Astrocyte (in vitro differentiated cells and primary cell): ENCODE data around the gene LTK. TPM values are rescaled to one million over a fixed set of nuclear protein-coding genes. Genes with fewer than 3 reads are reported as not detected.

Experiments
- DNase-seq: peaks from one replicate; pipeline ENCODE4 v3.0.0-alpha.2; 2010; ENCODE audit warnings: low read depth
- FAIRE-seq: peaks from 2 replicates; lab custom pipeline; 2011; peaks lifted over from hg19 to GRCh38; lab: Jason Lieb, UNC
- H2AFZ ChIP-seq: 2 replicates; pipeline ENCODE4 v1.6.0; 2012; ENCODE audit warnings: low read depth, low read length, inconsistent platforms
- H3K27ac ChIP-seq: 2 replicates; pipeline ENCODE4 v1.5.1; 2011; ENCODE audit warnings: low read depth, low read length, inconsistent platforms
- H3K27me3 ChIP-seq: 2 replicates; pipeline ENCODE4 v1.6.0; 2011; ENCODE audit warnings: low read length, inconsistent platforms; ENCODE audit not compliant: insufficient read depth
- H3K36me3 ChIP-seq: 2 replicates; pipeline ENCODE4 v1.5.1; 2011; ENCODE audit warnings: low read length, inconsistent platforms; ENCODE audit not compliant: insufficient read depth
- H3K4me1 ChIP-seq: 2 replicates; pipeline ENCODE4 v1.5.1; 2011; ENCODE audit warnings: low read length, inconsistent platforms; ENCODE audit not compliant: insufficient read depth
- H3K4me2 ChIP-seq: 2 replicates; pipeline ENCODE4 v1.6.0; 2012; ENCODE audit warnings: low read length, inconsistent platforms
- H3K4me3 ChIP-seq: 2 replicates; pipeline ENCODE4 v1.5.1; 2011; ENCODE audit warnings: low read depth, mild to moderate bottlenecking, low read length, inconsistent platforms; ENCODE audit not compliant: insufficient read depth
- H3K79me2 ChIP-seq: 2 replicates; pipeline ENCODE4 v1.6.0; 2012; ENCODE audit warnings: mild to moderate bottlenecking, low read length, inconsistent platforms; ENCODE audit not compliant: insufficient read depth
- H3K9ac ChIP-seq: 2 replicates; pipeline ENCODE4 v1.6.0; 2012; ENCODE audit warnings: mild to moderate bottlenecking, low read length, inconsistent platforms
- H3K9me3 ChIP-seq: 2 replicates; pipeline ENCODE4 v1.5.1; 2012; ENCODE audit warnings: low read depth, mild to moderate bottlenecking, low read length, inconsistent platforms; ENCODE audit not compliant: insufficient read depth
- H4K20me1 ChIP-seq: 2 replicates; pipeline ENCODE4 v1.6.0; 2012; ENCODE audit warnings: low read length, inconsistent platforms; ENCODE audit not compliant: insufficient read depth
- H3K27ac Mint-ChIP-seq: one replicate; pipeline ENCODE4 v1.8.0; 2021; ENCODE audit warnings: mild to moderate bottlenecking, mixed read lengths; ENCODE audit not compliant: unreplicated experiment
- H3K27me3 Mint-ChIP-seq: one replicate; pipeline ENCODE4 v1.8.0; 2021; ENCODE audit warnings: low read depth, mixed read lengths; ENCODE audit not compliant: unreplicated experiment
- H3K36me3 Mint-ChIP-seq: one replicate; pipeline ENCODE4 v1.8.0; 2021; ENCODE audit warnings: low read depth, mixed read lengths; ENCODE audit not compliant: unreplicated experiment
- H3K4me1 Mint-ChIP-seq: one replicate; pipeline ENCODE4 v1.8.0; 2021; ENCODE audit warnings: low read depth, mixed read lengths; ENCODE audit not compliant: unreplicated experiment
- H3K4me3 Mint-ChIP-seq: one replicate; pipeline ENCODE4 v1.8.0; 2021; ENCODE audit warnings: mild to moderate bottlenecking, moderate library complexity, mixed read lengths; ENCODE audit not compliant: unreplicated experiment
- H3K9me3 Mint-ChIP-seq: one replicate; pipeline ENCODE4 v1.8.0; 2021; ENCODE audit warnings: mild to moderate bottlenecking, mixed read lengths; ENCODE audit not compliant: unreplicated experiment
- CTCF ChIP-seq: IDR thresholded peaks from 2 replicates; pipeline ENCODE4 v1.5.1; 2011; ENCODE audit warnings: low read depth, mild to moderate bottlenecking, inconsistent platforms, low read length, moderate library complexity; ENCODE audit not compliant: insufficient read depth
- EZH2 ChIP-seq: IDR thresholded peaks from 2 replicates; pipeline ENCODE4 v1.6.1; 2012; ENCODE audit warnings: mild to moderate bottlenecking, low read length, inconsistent platforms; ENCODE audit not compliant: insufficient read depth
- total RNA-seq: library from RNA; stranded (reverse); gene quantifications from 2 replicates; pipeline ENCODE4 v1.2.1, GENCODE V29; 2021

Gene LTK
- total RNA-seq, 1 donor from 2014 or later = 0.14 TPM

- no peaks in the 10 kb centered on the region for H3K79me2 ChIP-seq
- no peak for FAIRE-seq
- no peak overlapping the region for H3K27ac ChIP-seq
- H4K20me1 ChIP-seq = no peaks in the 10 kb centered on the region
- peaks cover 14% of the 10 kb centered on the region for H3K4me1 ChIP-seq
- Mint-ChIP-seq H3K4me3 (no peak overlapping the region), H3K36me3 (peaks cover 8% of the 10 kb centered on the region), H3K9me3 (peaks cover 2% of the 10 kb centered on the region), H3K27ac (no peak overlapping the region), H3K4me1 (no peaks in the 10 kb centered on the region), H3K27me3 (peaks cover 78% of the 10 kb centered on the region)
- peaks cover 35% of the 10 kb centered on the region for H3K27me3 ChIP-seq
- H3K9ac ChIP-seq = no peak overlapping the region
- DNase-seq = no peak
- H3K36me3 ChIP-seq = no peaks in the 10 kb centered on the region
- TF ChIP-seq EZH2 (no peak), CTCF (no peak)
- H2AFZ ChIP-seq = no peak overlapping the region
- no peak overlapping the region for H3K4me3 ChIP-seq
- no peaks in the 10 kb centered on the region for H3K9me3 ChIP-seq
- H3K4me2 ChIP-seq = no peak overlapping the region
These were observed 2.9 kb downstream of the LTK start for GRCh38 chr15:41510728-41511127.

DNA sequence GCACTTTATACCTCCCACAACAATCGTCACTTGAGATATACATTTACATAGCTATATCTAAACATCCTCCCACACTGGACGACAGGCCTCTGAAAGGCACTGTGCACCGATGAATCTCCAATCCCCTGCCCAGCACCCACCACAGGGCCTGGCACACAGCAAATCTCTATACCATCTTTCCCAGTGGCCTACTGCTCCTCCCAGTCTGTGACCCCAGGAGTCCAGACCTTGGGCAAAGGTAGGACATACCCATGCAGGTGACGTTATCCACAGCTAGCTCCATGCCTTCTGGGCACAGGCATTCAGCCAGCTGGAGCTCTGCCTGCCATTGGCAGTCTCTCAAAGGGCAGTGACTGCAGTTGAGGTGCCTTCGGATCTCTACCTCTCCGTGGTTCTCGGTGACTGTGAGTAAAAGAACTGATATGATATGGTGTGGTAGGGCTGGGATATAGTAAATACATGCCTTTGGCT, 5.8 kb downstream of the LTK start:
- Mint-ChIP-seq H3K9me3 (no peaks in the 10 kb centered on the region), H3K4me3 (no peak overlapping the region), H3K4me1 (no peaks in the 10 kb centered on the region), H3K27ac (no peak overlapping the region), H3K36me3 (no peaks in the 10 kb centered on the region), H3K27me3 (peaks cover 83% of the 10 kb centered on the region)
- H3K4me2 ChIP-seq = no peak overlapping the region
- no peak for DNase-seq
- no peaks in the 10 kb centered on the region for H3K36me3 ChIP-seq
- H3K27me3 ChIP-seq = peaks cover 50% of the 10 kb centered on the region
- H3K27ac ChIP-seq = no peak overlapping the region
- H4K20me1 ChIP-seq = peaks cover 5% of the 10 kb centered on the region
- H3K4me3 ChIP-seq = no peak overlapping the region
- H2AFZ ChIP-seq = no peak overlapping the region
- peaks cover 2% of the 10 kb centered on the region for H3K4me1 ChIP-seq
- no peak overlapping the region for H3K9ac ChIP-seq
- no peak for TF ChIP-seq EZH2
- TF ChIP-seq CTCF = no peak
- H3K9me3 ChIP-seq = no peaks in the 10 kb centered on the region
- no peaks in the 10 kb centered on the region for H3K79me2 ChIP-seq
- FAIRE-seq = no peak

DNA sequence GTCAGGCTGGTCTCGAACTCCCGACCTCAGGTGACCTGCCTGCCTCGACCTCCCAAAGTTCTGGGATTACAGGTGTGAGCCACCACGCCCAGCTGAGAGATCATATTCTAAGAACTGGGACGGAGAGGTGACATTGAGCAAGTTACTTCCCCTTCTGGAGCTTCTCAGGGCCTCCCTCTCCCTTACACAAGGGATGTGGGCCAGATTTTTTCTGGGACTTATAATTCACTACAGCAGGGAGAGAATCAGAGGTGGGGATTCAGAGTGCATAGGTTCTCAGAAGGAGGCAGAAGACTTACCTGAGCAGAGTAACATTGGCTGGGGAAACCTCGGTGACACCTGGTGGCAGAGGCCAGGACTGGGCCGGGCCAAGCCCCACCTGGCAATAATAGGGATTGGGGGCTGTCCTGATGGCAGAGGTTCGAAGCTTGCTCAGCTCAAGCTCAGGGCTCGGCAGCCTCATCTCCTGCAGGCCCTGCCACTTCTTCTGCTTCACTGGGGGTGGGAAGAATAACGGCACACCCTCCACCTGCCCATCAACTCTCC, 6.8 kb downstream of the LTK start:
- Mint-ChIP-seq H3K27me3 (peaks cover 83% of the 10 kb centered on the region), H3K36me3 (no peaks in the 10 kb centered on the region), H3K9me3 (no peaks in the 10 kb centered on the region), H3K4me1 (no peaks in the 10 kb centered on the region), H3K4me3 (no peak overlapping the region), H3K27ac (no peak overlapping the region)
- Histone ChIP-seq H3K79me2 (no peaks in the 10 kb centered on the region), H3K4me1 (peaks cover 8% of the 10 kb centered on the region), H3K4me2 (no peak overlapping the region), H4K20me1 (peaks cover 5% of the 10 kb centered on the region), H3K36me3 (no peaks in the 10 kb centered on the region), H3K4me3 (no peak overlapping the region), H3K9me3 (no peaks in the 10 kb centered on the region), H2AFZ (no peak overlapping the region), H3K9ac (no peak overlapping the region), H3K27ac (no peak overlapping the region), H3K27me3 (peaks cover 48% of the 10 kb centered on the region)
- no peak for FAIRE-seq
- DNase-seq = no peak
- TF ChIP-seq CTCF = no peak
- no peak for TF ChIP-seq EZH2
